SK-N-SH (cell line): ENCODE data around the gene TGFB3.
"Not testable (repeated sequence)": the region's sequence is repeated elsewhere in the genome, so short reads cannot be mapped to it uniquely, and the experiment has no call there.

Experiments used
- MEF2A ChIP-seq: IDR thresholded peaks from 2 replicates; pipeline ENCODE4 v1.4.0; 2012; ENCODE audit warnings: low read depth, borderline replicate concordance
- MXI1 ChIP-seq: IDR thresholded peaks from 2 replicates; pipeline ENCODE4 v1.6.1; 2012; ENCODE audit warnings: mild to moderate bottlenecking, low read depth, low read length, improper control_type of control experiment
- NRF1 ChIP-seq: IDR thresholded peaks from 2 replicates; pipeline ENCODE4 v1.6.1; 2012; ENCODE audit warnings: low read depth, mild to moderate bottlenecking, low read length
- POLR2AphosphoS5 ChIP-seq: IDR thresholded peaks from 2 replicates; pipeline ENCODE4 v1.6.1; 2012; ENCODE audit warnings: low read depth, low read length
- RAD21 ChIP-seq: IDR thresholded peaks from 2 replicates; pipeline ENCODE4 v1.6.1; 2012; ENCODE audit warnings: mild to moderate bottlenecking, low read length
- SIN3A ChIP-seq: IDR thresholded peaks from 2 replicates; pipeline ENCODE4 v1.6.1; 2012; ENCODE audit warnings: low read depth, mild to moderate bottlenecking, low read length, moderate library complexity, borderline replicate concordance
- TAF1 ChIP-seq: IDR thresholded peaks from 2 replicates; pipeline ENCODE4 v1.6.1; 2012; ENCODE audit warnings: low read depth, mild to moderate bottlenecking, low read length, moderate library complexity, borderline replicate concordance
- YY1 ChIP-seq: IDR thresholded peaks from 2 replicates; pipeline ENCODE4 v1.4.0; 2012; ENCODE audit warnings: low read depth, mild to moderate bottlenecking
- TF ChIP-seq, protein P1 (sequence below): fragments of 200-600 bp; sonication (generic); IDR thresholded peaks from 2 replicates; pipeline ENCODE4 v1.6.1; 2017; ENCODE audit warnings: antibody characterized with exemption, mild to moderate bottlenecking, moderate library complexity
- TF ChIP-seq, protein P2 (sequence below): IDR thresholded peaks from 2 replicates; pipeline ENCODE4 v1.4.0; 2012; ENCODE audit warnings: low read depth, borderline replicate concordance
- TF ChIP-seq, protein P3 (sequence below): fragments of 150-350 bp; IDR thresholded peaks from 2 replicates; pipeline ENCODE4 v1.6.1; 2017; ENCODE audit warnings: antibody characterized with exemption, low read length, low read depth, borderline replicate concordance

DNA sequence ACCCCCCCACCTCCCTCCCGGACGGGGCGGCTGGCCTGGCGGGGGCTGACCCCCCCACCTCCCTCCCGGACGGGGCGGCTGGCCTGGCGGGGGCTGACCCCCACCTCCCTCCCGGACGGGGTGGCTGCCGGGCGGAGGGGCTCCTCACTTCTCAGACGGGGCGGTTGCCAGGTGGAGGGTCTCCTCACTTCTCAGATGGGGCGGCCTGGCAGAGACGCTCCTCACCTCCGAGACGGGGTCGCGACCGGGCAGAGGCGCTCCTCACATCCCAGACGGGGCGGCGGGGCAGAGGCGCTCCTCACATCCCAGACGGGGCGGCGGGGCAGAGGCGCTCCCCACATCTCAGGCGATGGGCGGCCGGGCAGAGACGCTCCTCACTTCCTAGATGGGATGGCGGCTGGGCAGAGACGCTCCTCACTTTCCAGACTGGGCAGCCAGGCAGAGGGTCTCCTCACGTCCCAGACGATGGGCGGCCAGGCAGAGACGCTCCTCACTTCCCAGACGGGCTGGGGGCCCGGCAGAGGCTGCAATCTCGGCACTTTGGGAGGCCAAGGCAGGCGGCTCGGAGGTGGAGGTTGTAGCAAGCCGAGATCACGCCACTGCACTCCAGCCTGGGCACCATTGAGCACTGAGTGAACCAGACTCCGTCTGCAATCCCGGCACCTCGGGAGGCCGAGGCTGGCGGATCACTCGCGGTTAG, 56.5 kb downstream of the TGFB3 start:
- TF ChIP-seq, protein P1, sequence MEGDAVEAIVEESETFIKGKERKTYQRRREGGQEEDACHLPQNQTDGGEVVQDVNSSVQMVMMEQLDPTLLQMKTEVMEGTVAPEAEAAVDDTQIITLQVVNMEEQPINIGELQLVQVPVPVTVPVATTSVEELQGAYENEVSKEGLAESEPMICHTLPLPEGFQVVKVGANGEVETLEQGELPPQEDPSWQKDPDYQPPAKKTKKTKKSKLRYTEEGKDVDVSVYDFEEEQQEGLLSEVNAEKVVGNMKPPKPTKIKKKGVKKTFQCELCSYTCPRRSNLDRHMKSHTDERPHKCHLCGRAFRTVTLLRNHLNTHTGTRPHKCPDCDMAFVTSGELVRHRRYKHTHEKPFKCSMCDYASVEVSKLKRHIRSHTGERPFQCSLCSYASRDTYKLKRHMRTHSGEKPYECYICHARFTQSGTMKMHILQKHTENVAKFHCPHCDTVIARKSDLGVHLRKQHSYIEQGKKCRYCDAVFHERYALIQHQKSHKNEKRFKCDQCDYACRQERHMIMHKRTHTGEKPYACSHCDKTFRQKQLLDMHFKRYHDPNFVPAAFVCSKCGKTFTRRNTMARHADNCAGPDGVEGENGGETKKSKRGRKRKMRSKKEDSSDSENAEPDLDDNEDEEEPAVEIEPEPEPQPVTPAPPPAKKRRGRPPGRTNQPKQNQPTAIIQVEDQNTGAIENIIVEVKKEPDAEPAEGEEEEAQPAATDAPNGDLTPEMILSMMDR: not testable (repeated sequence)
- not testable (repeated sequence) for TF ChIP-seq MXI1, YY1, POLR2AphosphoS5, NRF1, RAD21, SIN3A, TAF1, MEF2A
- TF ChIP-seq, protein P2, sequence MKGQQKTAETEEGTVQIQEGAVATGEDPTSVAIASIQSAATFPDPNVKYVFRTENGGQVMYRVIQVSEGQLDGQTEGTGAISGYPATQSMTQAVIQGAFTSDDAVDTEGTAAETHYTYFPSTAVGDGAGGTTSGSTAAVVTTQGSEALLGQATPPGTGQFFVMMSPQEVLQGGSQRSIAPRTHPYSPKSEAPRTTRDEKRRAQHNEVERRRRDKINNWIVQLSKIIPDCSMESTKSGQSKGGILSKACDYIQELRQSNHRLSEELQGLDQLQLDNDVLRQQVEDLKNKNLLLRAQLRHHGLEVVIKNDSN: not testable (repeated sequence)
- TF ChIP-seq, protein P3, sequence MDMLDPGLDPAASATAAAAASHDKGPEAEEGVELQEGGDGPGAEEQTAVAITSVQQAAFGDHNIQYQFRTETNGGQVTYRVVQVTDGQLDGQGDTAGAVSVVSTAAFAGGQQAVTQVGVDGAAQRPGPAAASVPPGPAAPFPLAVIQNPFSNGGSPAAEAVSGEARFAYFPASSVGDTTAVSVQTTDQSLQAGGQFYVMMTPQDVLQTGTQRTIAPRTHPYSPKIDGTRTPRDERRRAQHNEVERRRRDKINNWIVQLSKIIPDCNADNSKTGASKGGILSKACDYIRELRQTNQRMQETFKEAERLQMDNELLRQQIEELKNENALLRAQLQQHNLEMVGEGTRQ: not testable (repeated sequence)
